Endothelial cell (in vitro differentiated cells): ENCODE measurements around the gene ZNF621. TPM values are rescaled to one million over a fixed set of nuclear protein-coding genes. Genes with fewer than 3 reads are reported as not detected.
A peak's percentile ranks its signal among the peaks of the same experiment; 100 is the strongest.

Source experiments
- DNase-seq: peaks from one replicate; pipeline ENCODE4 v3.0.0; 2021; ENCODE audit warnings: low spot score
- H3K27ac Mint-ChIP-seq: one replicate; pipeline ENCODE4 v1.8.0; 2021; ENCODE audit warnings: mixed read lengths, inconsistent platforms; ENCODE audit not compliant: unreplicated experiment
- H3K27me3 Mint-ChIP-seq: one replicate; pipeline ENCODE4 v1.8.0; 2021; ENCODE audit warnings: mild to moderate bottlenecking, moderate library complexity, mixed read lengths, inconsistent platforms; ENCODE audit not compliant: unreplicated experiment
- H3K36me3 Mint-ChIP-seq: one replicate; pipeline ENCODE4 v1.8.0; 2021; ENCODE audit warnings: mild to moderate bottlenecking, low read depth, mixed read lengths, inconsistent platforms; ENCODE audit not compliant: unreplicated experiment
- H3K4me1 Mint-ChIP-seq: one replicate; pipeline ENCODE4 v1.8.0; 2021; ENCODE audit warnings: mild to moderate bottlenecking, mixed read lengths, inconsistent platforms; ENCODE audit not compliant: unreplicated experiment
- H3K4me3 Mint-ChIP-seq: one replicate; pipeline ENCODE4 v1.8.0; 2021; ENCODE audit warnings: mild to moderate bottlenecking, mixed read lengths, inconsistent platforms; ENCODE audit not compliant: unreplicated experiment
- H3K9me3 Mint-ChIP-seq: one replicate; pipeline ENCODE4 v1.8.0; 2021; ENCODE audit warnings: mixed read lengths, inconsistent platforms; ENCODE audit not compliant: unreplicated experiment
- total RNA-seq: library from RNA; stranded (reverse); fragmentation: NEBNext Ultra II Directional; extraction: Animal tissue kit (Norgen Biotek cat#: 25700); gene quantifications from one replicate; pipeline ENCODE4 v1.2.1, GENCODE V29; 2021; ENCODE audit not compliant: unreplicated experiment
- TF ChIP-seq, protein P1 (sequence below): fragments of 200-600 bp; sonication (generic); IDR thresholded peaks from one replicate; pipeline ENCODE4 v1.5.0; 2021; ENCODE audit warnings: antibody characterized with exemption; ENCODE audit not compliant: unreplicated experiment

Gene ZNF621
- total RNA-seq, 1 donor from 2014 or later: 25.7 TPM

DNA sequence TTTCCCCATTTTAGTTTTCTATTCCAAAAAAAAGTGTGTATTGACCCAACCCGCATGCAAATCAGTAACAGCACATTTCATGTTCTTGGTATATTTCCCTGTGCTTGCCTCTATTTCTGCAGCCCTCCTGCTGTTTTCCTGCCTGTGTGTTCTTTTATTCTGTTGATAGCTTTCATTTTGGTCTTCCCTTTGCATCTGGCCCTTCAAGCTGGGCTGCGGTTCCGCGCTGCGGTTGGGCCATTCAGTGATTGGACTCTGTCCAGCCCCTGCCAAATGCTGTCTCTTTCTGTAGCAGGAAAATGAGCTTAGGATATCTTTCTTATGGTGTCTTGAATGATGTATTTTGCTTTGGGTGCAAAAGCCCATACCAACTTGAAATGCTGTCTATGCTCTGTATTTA, 49.9 kb downstream of the ZNF621 start:
- H3K27me3 Mint-ChIP-seq: peaks cover 2% of the 10 kb centered on the region
- no peak overlapping the region for H3K27ac Mint-ChIP-seq
- H3K9me3 Mint-ChIP-seq: no peaks in the 10 kb centered on the region
- no peaks in the 10 kb centered on the region for H3K36me3 Mint-ChIP-seq
- TF ChIP-seq, protein P1, sequence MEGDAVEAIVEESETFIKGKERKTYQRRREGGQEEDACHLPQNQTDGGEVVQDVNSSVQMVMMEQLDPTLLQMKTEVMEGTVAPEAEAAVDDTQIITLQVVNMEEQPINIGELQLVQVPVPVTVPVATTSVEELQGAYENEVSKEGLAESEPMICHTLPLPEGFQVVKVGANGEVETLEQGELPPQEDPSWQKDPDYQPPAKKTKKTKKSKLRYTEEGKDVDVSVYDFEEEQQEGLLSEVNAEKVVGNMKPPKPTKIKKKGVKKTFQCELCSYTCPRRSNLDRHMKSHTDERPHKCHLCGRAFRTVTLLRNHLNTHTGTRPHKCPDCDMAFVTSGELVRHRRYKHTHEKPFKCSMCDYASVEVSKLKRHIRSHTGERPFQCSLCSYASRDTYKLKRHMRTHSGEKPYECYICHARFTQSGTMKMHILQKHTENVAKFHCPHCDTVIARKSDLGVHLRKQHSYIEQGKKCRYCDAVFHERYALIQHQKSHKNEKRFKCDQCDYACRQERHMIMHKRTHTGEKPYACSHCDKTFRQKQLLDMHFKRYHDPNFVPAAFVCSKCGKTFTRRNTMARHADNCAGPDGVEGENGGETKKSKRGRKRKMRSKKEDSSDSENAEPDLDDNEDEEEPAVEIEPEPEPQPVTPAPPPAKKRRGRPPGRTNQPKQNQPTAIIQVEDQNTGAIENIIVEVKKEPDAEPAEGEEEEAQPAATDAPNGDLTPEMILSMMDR: no peak
- H3K4me3 Mint-ChIP-seq: no peak overlapping the region
- no peak for DNase-seq
- no peaks in the 10 kb centered on the region for H3K4me1 Mint-ChIP-seq

DNA sequence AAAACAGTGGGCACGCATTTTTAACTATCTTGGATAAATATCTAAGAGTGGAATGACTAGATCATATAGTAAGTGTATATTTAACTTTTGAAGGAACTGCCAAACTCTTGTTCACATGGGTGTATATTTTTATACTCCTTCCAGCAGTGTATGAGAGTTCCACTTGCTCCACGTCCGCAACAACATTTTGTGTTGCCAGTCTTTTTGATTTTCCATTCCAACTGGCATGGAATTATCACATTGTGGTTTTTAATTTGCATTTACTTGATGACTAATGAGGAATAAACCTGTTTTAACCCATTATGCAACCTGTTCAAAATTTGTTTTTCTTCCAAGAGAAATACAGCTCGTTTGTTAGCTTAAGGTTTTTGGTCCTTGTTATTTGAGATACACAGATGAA, 51.6 kb downstream of the ZNF621 start:
- Mint-ChIP-seq H3K4me3 (no peak overlapping the region), H3K36me3 (no peaks in the 10 kb centered on the region), H3K4me1 (no peaks in the 10 kb centered on the region), H3K9me3 (no peaks in the 10 kb centered on the region), H3K27ac (no peak overlapping the region), H3K27me3 (peaks cover 4% of the 10 kb centered on the region)
- TF ChIP-seq, protein P1: no peak
- no peak for DNase-seq

DNA sequence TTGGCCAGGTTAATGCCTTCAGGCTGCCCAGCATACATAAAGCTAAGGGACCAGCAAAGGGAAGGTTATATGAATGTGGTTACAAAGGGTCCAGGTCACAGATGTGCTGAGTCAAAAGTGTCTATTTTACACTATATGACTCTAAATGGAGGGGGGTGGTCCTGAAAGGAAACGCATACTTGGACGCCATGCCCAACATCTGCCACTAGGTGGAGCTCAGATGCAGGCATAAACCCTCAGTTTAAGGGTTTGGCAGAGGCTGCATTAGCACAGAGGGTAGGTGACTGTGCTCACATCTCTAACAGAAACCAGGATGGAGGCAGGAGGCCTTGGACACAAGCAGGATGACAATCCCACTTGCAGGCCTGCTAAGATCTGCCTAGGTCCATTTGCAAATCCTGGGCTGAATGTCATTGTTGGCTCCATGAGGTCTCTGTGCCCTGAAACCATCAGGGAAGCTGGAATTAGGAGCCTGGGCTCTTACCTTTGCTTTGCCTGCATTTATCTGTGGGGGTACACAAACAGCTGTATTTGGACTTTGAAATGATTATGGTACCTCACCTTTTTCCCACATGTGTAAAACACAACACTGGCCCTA, 55.8 kb downstream of the ZNF621 start:
- peaks cover 6% of the 10 kb centered on the region for H3K4me1 Mint-ChIP-seq
- peak; percentile 78 for DNase-seq
- H3K9me3 Mint-ChIP-seq: no peaks in the 10 kb centered on the region
- no peak overlapping the region for H3K27ac Mint-ChIP-seq
- TF ChIP-seq, protein P1: peak; percentile 93
- H3K27me3 Mint-ChIP-seq: peaks cover 12% of the 10 kb centered on the region
- no peaks in the 10 kb centered on the region for H3K36me3 Mint-ChIP-seq
- no peak overlapping the region for H3K4me3 Mint-ChIP-seq

GRCh38 chr3:40581166-40581565, 56.4 kb downstream of the ZNF621 start:
- peaks cover 6% of the 10 kb centered on the region for H3K4me1 Mint-ChIP-seq
- peaks cover 12% of the 10 kb centered on the region for H3K27me3 Mint-ChIP-seq
- H3K9me3 Mint-ChIP-seq: no peaks in the 10 kb centered on the region
- DNase-seq: no peak
- no peak overlapping the region for H3K27ac Mint-ChIP-seq
- TF ChIP-seq, protein P1: no peak
- no peak overlapping the region for H3K4me3 Mint-ChIP-seq
- H3K36me3 Mint-ChIP-seq: no peaks in the 10 kb centered on the region

- no peaks in the 10 kb centered on the region for H3K36me3 Mint-ChIP-seq
- H3K4me3 Mint-ChIP-seq: no peak overlapping the region
- no peaks in the 10 kb centered on the region for H3K9me3 Mint-ChIP-seq
- peaks cover 12% of the 10 kb centered on the region for H3K27me3 Mint-ChIP-seq
- TF ChIP-seq, protein P1: no peak
- H3K4me1 Mint-ChIP-seq: peaks cover 6% of the 10 kb centered on the region
- H3K27ac Mint-ChIP-seq: no peak overlapping the region
- DNase-seq: no peak
Measured at GRCh38 chr3:40582401-40583027, 57.8 kb downstream of the ZNF621 start.
